ENCODE measurements around the gene GNAI1.

Gene GNAI1

GRCh38 chr7:80199051-80199450, 64.4 kb downstream of the GNAI1 start:
- CTCF ChIA-PET: interaction anchor here (4.3 kb wide), 1 partner anchor 11 kb away, joined by 13 read pairs; no protein-coding TSS in a partner anchor
- TF ChIP-seq, protein P1, sequence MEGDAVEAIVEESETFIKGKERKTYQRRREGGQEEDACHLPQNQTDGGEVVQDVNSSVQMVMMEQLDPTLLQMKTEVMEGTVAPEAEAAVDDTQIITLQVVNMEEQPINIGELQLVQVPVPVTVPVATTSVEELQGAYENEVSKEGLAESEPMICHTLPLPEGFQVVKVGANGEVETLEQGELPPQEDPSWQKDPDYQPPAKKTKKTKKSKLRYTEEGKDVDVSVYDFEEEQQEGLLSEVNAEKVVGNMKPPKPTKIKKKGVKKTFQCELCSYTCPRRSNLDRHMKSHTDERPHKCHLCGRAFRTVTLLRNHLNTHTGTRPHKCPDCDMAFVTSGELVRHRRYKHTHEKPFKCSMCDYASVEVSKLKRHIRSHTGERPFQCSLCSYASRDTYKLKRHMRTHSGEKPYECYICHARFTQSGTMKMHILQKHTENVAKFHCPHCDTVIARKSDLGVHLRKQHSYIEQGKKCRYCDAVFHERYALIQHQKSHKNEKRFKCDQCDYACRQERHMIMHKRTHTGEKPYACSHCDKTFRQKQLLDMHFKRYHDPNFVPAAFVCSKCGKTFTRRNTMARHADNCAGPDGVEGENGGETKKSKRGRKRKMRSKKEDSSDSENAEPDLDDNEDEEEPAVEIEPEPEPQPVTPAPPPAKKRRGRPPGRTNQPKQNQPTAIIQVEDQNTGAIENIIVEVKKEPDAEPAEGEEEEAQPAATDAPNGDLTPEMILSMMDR (IDR thresholded peaks at IDR 0.05; ENCODE audit: control extremely low read depth, extremely low read depth, low read depth, missing control alignments): no peak
- POLR2A ChIA-PET: no interaction called here
- no peak for DNase-seq (ENCODE audit: extremely low spot score)

GRCh38 chr7:80204454-80204853, 69.8 kb downstream of the GNAI1 start:
- CTCF ChIA-PET: no interaction called here

GRCh38 chr7:80204919-80205318, 70.3 kb downstream of the GNAI1 start:
- DNase-seq (ENCODE audit: extremely low spot score): no peak
- TF ChIP-seq, protein P1 (IDR thresholded peaks at IDR 0.05; ENCODE audit: control extremely low read depth, extremely low read depth, low read depth, missing control alignments): no peak
- CTCF ChIA-PET: no interaction called here
- POLR2A ChIA-PET: interaction anchor here (0.7 kb wide), 1 partner anchor 59 kb away, joined by 3 read pairs; no protein-coding TSS in a partner anchor

More at GRCh38 chr7:80204454-80204853, 69.8 kb downstream of the GNAI1 start:
- DNase-seq (ENCODE audit: extremely low spot score): no peak
- TF ChIP-seq, protein P1 (IDR thresholded peaks at IDR 0.05; ENCODE audit: control extremely low read depth, extremely low read depth, low read depth, missing control alignments): no peak
- POLR2A ChIA-PET: no interaction called here

DNA sequence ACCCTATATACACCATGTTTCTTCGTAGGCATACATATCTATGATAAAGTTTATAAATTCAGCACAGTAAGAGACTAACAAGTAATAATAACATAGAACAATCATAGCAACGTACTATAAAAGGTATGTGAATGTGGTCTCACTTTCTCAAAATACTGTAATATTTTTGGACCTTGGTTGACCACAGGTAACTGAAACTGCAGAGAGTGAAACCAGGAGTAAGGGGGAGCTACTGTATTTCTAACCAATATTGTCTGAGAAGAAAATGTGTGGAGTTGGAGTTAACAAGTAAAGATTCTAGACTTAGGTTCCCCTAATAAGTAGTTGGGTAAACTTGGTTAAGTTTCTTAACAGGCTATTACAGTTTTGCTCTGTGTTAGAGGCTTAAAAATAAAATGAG, 72.1 kb downstream of the GNAI1 start:
- DNase-seq (ENCODE audit: extremely low spot score): no peak
- ChIA-PET CTCF (no interaction called here), POLR2A (no interaction called here)
- TF ChIP-seq, protein P1 (IDR thresholded peaks at IDR 0.05; ENCODE audit: control extremely low read depth, extremely low read depth, low read depth, missing control alignments): no peak

GRCh38 chr7:80207501-80207900, 72.9 kb downstream of the GNAI1 start:
- no peak for DNase-seq (ENCODE audit: extremely low spot score)
- ChIA-PET POLR2A (no interaction called here), CTCF (no interaction called here)
- TF ChIP-seq, protein P1 (IDR thresholded peaks at IDR 0.05; ENCODE audit: control extremely low read depth, extremely low read depth, low read depth, missing control alignments): no peak

DNA sequence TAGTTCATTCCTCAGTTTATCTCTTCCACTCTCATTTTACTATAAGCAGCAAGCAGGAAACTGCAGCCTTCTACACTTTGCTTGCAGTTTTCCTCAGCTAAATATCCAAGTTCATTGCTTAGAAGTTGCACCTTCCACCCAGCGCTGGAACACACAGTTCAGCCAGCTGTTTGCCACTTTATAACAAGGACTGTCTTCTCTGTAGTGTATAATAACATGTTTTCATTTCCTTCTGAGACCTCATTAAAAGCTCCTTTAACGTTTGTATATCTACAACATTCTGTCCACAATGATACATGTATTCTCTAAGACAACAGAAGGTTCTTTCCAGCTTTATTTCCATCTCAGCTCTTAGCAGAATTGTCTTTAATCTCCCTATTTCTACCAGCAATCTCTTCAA, 74.1 kb downstream of the GNAI1 start:
- no peak for DNase-seq (ENCODE audit: extremely low spot score)
- ChIA-PET CTCF (no interaction called here), POLR2A (no interaction called here)
- TF ChIP-seq, protein P1 (IDR thresholded peaks at IDR 0.05; ENCODE audit: control extremely low read depth, extremely low read depth, low read depth, missing control alignments): no peak

GRCh38 chr7:80210400-80210799, 75.8 kb downstream of the GNAI1 start:
- ChIA-PET CTCF (interaction anchor here (1.2 to 1.4 kb wide), 2 partner anchors 12 to 13 kb away, joined by 3 read pairs; no protein-coding TSS in a partner anchor), POLR2A (no interaction called here)
- DNase-seq (ENCODE audit: extremely low spot score): no peak
- TF ChIP-seq, protein P1 (IDR thresholded peaks at IDR 0.05; ENCODE audit: control extremely low read depth, extremely low read depth, low read depth, missing control alignments): no peak

All from GM10248 (cell line).